Measurements from ENCODE around the gene FOXP4.

DNA sequence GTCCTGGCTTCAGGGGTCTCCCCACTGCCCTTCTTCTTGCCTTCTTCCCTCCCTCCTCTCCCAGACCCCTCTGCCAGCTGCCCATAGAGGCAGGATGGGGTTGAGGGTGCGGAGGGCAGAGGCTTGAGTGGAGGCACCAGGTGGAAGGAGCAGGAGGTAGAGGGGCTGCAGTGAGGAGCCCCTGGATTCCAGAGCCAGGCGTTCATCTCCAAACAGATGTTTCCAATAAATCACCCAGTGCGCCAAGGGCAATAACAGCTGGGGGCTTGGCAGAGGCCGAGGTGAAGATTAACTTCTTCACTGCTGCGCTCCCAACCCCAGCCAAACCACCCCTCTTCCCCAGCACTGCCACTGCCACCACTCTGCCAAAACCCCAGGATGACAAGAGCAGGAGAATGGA, 102.7 kb downstream of the FOXP4 start:
- TF ChIP-seq, protein P1, sequence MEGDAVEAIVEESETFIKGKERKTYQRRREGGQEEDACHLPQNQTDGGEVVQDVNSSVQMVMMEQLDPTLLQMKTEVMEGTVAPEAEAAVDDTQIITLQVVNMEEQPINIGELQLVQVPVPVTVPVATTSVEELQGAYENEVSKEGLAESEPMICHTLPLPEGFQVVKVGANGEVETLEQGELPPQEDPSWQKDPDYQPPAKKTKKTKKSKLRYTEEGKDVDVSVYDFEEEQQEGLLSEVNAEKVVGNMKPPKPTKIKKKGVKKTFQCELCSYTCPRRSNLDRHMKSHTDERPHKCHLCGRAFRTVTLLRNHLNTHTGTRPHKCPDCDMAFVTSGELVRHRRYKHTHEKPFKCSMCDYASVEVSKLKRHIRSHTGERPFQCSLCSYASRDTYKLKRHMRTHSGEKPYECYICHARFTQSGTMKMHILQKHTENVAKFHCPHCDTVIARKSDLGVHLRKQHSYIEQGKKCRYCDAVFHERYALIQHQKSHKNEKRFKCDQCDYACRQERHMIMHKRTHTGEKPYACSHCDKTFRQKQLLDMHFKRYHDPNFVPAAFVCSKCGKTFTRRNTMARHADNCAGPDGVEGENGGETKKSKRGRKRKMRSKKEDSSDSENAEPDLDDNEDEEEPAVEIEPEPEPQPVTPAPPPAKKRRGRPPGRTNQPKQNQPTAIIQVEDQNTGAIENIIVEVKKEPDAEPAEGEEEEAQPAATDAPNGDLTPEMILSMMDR (IDR thresholded peaks at IDR 0.05), result no peak
- TF ChIP-seq POLR2A (IDR thresholded peaks at IDR 0.05), result no peak

Measured in breast epithelium (tissue), 3 donors.